HepG2 (cell line): ENCODE results near the gene GRIK1. TPM values are rescaled to one million over a fixed set of nuclear protein-coding genes. Genes with fewer than 3 reads are reported as not detected.

Experiments used
- ATAC-seq: fragments of 200-7000 bp; cut with Tn5 transposase; 3 replicates; pipeline ENCODE4 v1.9.1; 2020; ENCODE audit warnings: mild to moderate bottlenecking, moderate library complexity
- BruUV-seq: library from RNA; stranded (reverse); fragments of 400-500 nt; replicated peaks from 2 replicates; lab custom pipeline; 2021; lab: Mats Ljungman, UMichigan
- CTCF ChIA-PET: fragments of 300-600 bp; formaldehyde crosslinking; extraction: SDS; loops from one replicate; lab custom pipeline; 2021; ENCODE audit warnings: low total read pairs, inconsistent platforms, low intra/inter-chr PET ratio; lab: Yijun Ruan, JAX
- POLR2A ChIA-PET: fragments of 350-600 bp; sonication (Branson Sonifier 250); formaldehyde crosslinking; loops from one replicate; lab custom pipeline; 2020; ENCODE audit warnings: antibody characterized with exemption, inconsistent platforms; lab: Yijun Ruan, JAX
- DNase-seq: peaks from one replicate; pipeline ENCODE4 v3.0.0-alpha.2; 2015; ENCODE audit warnings: low spot score
- FAIRE-seq: peaks from 3 replicates; lab custom pipeline; 2011; peaks lifted over from hg19 to GRCh38; lab: Jason Lieb, UNC
- H2AFZ ChIP-seq: one replicate; pipeline ENCODE4 v1.6.1; 2011; ENCODE audit warnings: low read length, inconsistent platforms
- H3K27ac ChIP-seq: fragments of 300-600 bp; 3 replicates; pipeline ENCODE4 v1.8.0; 2011; ENCODE audit warnings: mixed run types, mild to moderate bottlenecking, mixed read lengths, low read length, inconsistent platforms; ENCODE audit not compliant: insufficient read depth; ENCODE audit errors: extremely low read length
- H3K27me3 ChIP-seq, 2 experiments: fragments of 200-600 bp in 1 of 2; 2 replicates in 1 of 2; 3 replicates in 1 of 2; pipeline versions ENCODE4 v1.6.0 to v1.8.0; 2011; ENCODE audit warnings: low read length in 2 of 2, mild to moderate bottlenecking in 2 of 2, moderate library complexity in 2 of 2, inconsistent platforms in 1 of 2; ENCODE audit not compliant: insufficient read depth in 2 of 2, control insufficient read depth in 1 of 2
- H3K36me3 ChIP-seq, 2 experiments: fragments of 200-600 bp in 1 of 2; replicated peaks in 1 of 2; 2 replicates in 1 of 2; 3 replicates in 1 of 2; pipeline versions ENCODE4 v1.5.1 to v1.8.0; 2011; ENCODE audit warnings: low read length in 2 of 2, inconsistent platforms in 1 of 2; ENCODE audit not compliant: insufficient read depth in 2 of 2, control insufficient read depth in 1 of 2
- H3K4me1 ChIP-seq: 2 replicates; pipeline ENCODE4 v1.5.1; 2012; ENCODE audit warnings: low read length, inconsistent platforms; ENCODE audit not compliant: insufficient read depth
- H3K4me2 ChIP-seq: 2 replicates; pipeline ENCODE4 v1.6.0; 2011; ENCODE audit warnings: low read depth, low read length, inconsistent platforms
- H3K4me3 ChIP-seq, 3 experiments: fragments of 200-600 bp in 1 of 3; sonication (generic), shearing (Covaris generic) in 1 of 3; replicated peaks in 1 of 3; 2 replicates each; pipeline ENCODE4 v1.5.1; 2011 to 2016; ENCODE audit warnings: low read length in 3 of 3, inconsistent platforms in 2 of 3, low read depth in 2 of 3, mild to moderate bottlenecking in 2 of 3, control low read depth in 1 of 3, mixed read lengths in 1 of 3; ENCODE audit not compliant: insufficient read depth in 1 of 3
- H3K79me2 ChIP-seq: one replicate; pipeline ENCODE4 v1.6.1; 2011; ENCODE audit warnings: low read length, inconsistent platforms; ENCODE audit not compliant: insufficient read depth
- H3K9ac ChIP-seq: 2 replicates; pipeline ENCODE4 v1.6.0; 2011; ENCODE audit warnings: mild to moderate bottlenecking, low read depth, low read length, inconsistent platforms; ENCODE audit not compliant: insufficient read depth
- H3K9me3 ChIP-seq: 2 replicates; pipeline ENCODE4 v1.5.1; 2012; ENCODE audit warnings: mild to moderate bottlenecking, low read length
- H4K20me1 ChIP-seq: 2 replicates; pipeline ENCODE4 v1.6.0; 2011; ENCODE audit warnings: inconsistent platforms, mild to moderate bottlenecking, low read length, moderate library complexity; ENCODE audit not compliant: insufficient read depth
- FOXA3 ChIP-seq: IDR thresholded peaks from 2 replicates; pipeline ENCODE4 v1.6.1; 2016; ENCODE audit warnings: missing genetic modification reagents, missing compliant biosample characterization
- KMT2A ChIP-seq: sonication (generic); formaldehyde crosslinking; IDR thresholded peaks from 2 replicates; pipeline ENCODE4 v1.4.0; 2020; ENCODE audit warnings: missing genetic modification reagents
- MLLT10 ChIP-seq: sonication (generic); formaldehyde crosslinking; IDR thresholded peaks from 2 replicates; pipeline ENCODE4 v1.4.0; 2020; ENCODE audit warnings: missing genetic modification reagents
- MTF1 ChIP-seq: sonication (generic); formaldehyde crosslinking; IDR thresholded peaks from 2 replicates; pipeline ENCODE4 v1.5.0; 2020; ENCODE audit warnings: missing genetic modification reagents
- SP4 ChIP-seq: sonication (generic); formaldehyde crosslinking; IDR thresholded peaks from 2 replicates; pipeline ENCODE4 v1.8.1; 2023; ENCODE audit warnings: mild to moderate bottlenecking, missing genetic modification reagents
- SRF ChIP-seq: IDR thresholded peaks from 2 replicates; pipeline ENCODE4 v1.6.1; 2011; ENCODE audit warnings: mild to moderate bottlenecking, low read depth, low read length, moderate library complexity
- TAF1 ChIP-seq: sonication (generic); formaldehyde crosslinking; IDR thresholded peaks from 2 replicates; pipeline ENCODE4 v1.4.0; 2020; ENCODE audit warnings: missing genetic modification reagents
- ZBTB38 ChIP-seq: sonication (generic); formaldehyde crosslinking; IDR thresholded peaks from 2 replicates; pipeline ENCODE4 v1.5.1; 2020; ENCODE audit warnings: mild to moderate bottlenecking, missing genetic modification reagents
- ZMAT3 ChIP-seq: sonication (generic); formaldehyde crosslinking; conservative IDR thresholded peaks from 2 replicates; pipeline ENCODE4 v1.7.0; 2021; ENCODE audit warnings: missing genetic modification reagents
- ZNF101 ChIP-seq: sonication (generic); formaldehyde crosslinking; IDR thresholded peaks from 2 replicates; pipeline ENCODE4 v1.4.0; 2020; ENCODE audit warnings: mild to moderate bottlenecking, low read depth, missing genetic modification reagents, borderline replicate concordance
- ZNF124 ChIP-seq: sonication (generic); formaldehyde crosslinking; IDR thresholded peaks from 2 replicates; pipeline ENCODE4 v1.4.0; 2020; ENCODE audit warnings: missing genetic modification reagents
- ZNF326 ChIP-seq: sonication (generic); formaldehyde crosslinking; IDR thresholded peaks from 2 replicates; pipeline ENCODE4 v1.4.0; 2020; ENCODE audit warnings: missing genetic modification reagents, borderline replicate concordance
- ZNF570 ChIP-seq: sonication (generic); formaldehyde crosslinking; IDR thresholded peaks from 2 replicates; pipeline ENCODE4 v1.4.0; 2020; ENCODE audit warnings: mild to moderate bottlenecking, missing genetic modification reagents, borderline replicate concordance
- ZNF572 ChIP-seq: sonication (generic); formaldehyde crosslinking; IDR thresholded peaks from 2 replicates; pipeline ENCODE4 v1.5.1; 2020; ENCODE audit warnings: mild to moderate bottlenecking, missing genetic modification reagents
- ZNF615 ChIP-seq: sonication (generic); formaldehyde crosslinking; IDR thresholded peaks from 2 replicates; pipeline ENCODE4 v1.5.0; 2020; ENCODE audit warnings: mild to moderate bottlenecking, missing genetic modification reagents, borderline replicate concordance
- ZNF703 ChIP-seq: sonication (generic); formaldehyde crosslinking; IDR thresholded peaks from 2 replicates; pipeline ENCODE4 v1.5.1; 2020; ENCODE audit warnings: missing genetic modification reagents, mild to moderate bottlenecking, moderate library complexity, borderline replicate concordance
- ZNF713 ChIP-seq: sonication (generic); formaldehyde crosslinking; IDR thresholded peaks from 2 replicates; pipeline ENCODE4 v1.4.0; 2020; ENCODE audit warnings: mild to moderate bottlenecking, missing genetic modification reagents
- ZNF749 ChIP-seq: sonication (generic); formaldehyde crosslinking; IDR thresholded peaks from 2 replicates; pipeline ENCODE4 v1.8.0; 2022; ENCODE audit warnings: mild to moderate bottlenecking, missing genetic modification reagents, moderate library complexity, borderline replicate concordance
- ZNF773 ChIP-seq: sonication (generic); formaldehyde crosslinking; IDR thresholded peaks from 2 replicates; pipeline ENCODE4 v1.4.0; 2020; ENCODE audit warnings: missing genetic modification reagents, borderline replicate concordance
- ZXDC ChIP-seq: sonication (generic); formaldehyde crosslinking; IDR thresholded peaks from 2 replicates; pipeline ENCODE4 v1.5.0; 2020; ENCODE audit warnings: mild to moderate bottlenecking, missing genetic modification reagents
- WGBS: methylation state at CpG from one replicate; pipeline ENCODE4 v1.1.6; 2017; ENCODE audit warnings: low lambda C conversion rate; 5-methylcytosine and 5-hydroxymethylcytosine counted together
- in situ Hi-C: cut with HindIII; loops from 2 replicates; pipeline ENCODE4 v1.10.0; 2017; ENCODE audit warnings: low pct_unique_long_range_greater_than_20kb; ENCODE audit not compliant: extremely low pct_ligation_motif_present
- intact Hi-C: fragments of 100-400 bp; cut with micrococcal nuclease; formaldehyde crosslinking; loops from one replicate; pipeline ENCODE4 v1.10.0; 2022; ENCODE audit not compliant: unreplicated experiment
- polyA plus RNA-seq, 8 experiments: library from polyadenylated mRNA; depleted of rRNA in 3 of 8; stranded (reverse) in 7 of 8; unstranded in 1 of 8; fragments of >200 nt; fragmentation: Illumina TruSeq in 4 of 8; extraction: Trizol in 4 of 8; gene quantifications; 2 replicates each; pipeline versions ENCODE4 v1.2.1 to v1.2.3, GENCODE V29; 2011 to 2016; ENCODE audit warnings: low read depth in 4 of 8, missing spikeins in 1 of 8, mixed read lengths in 1 of 8; ENCODE audit not compliant: insufficient read depth in 1 of 8
- total RNA-seq, 5 experiments: library from RNA; depleted of rRNA; stranded (reverse); fragments of >200 nt; fragmentation: Illumina TruSeq; extraction: Trizol; gene quantifications; 2 replicates each; pipeline ENCODE4 v1.2.3, GENCODE V29; 2016; ENCODE audit warnings: low read depth in 1 of 5

Gene GRIK1
- total and polyA plus RNA-seq, 2 of the 13 experiments (the other 11 are each of a cell fraction or from before 2014, with no cell fraction given): not detected

- Histone ChIP-seq H3K79me2 (no peaks in the 10 kb centered on the region), H4K20me1 (no peaks in the 10 kb centered on the region), H2AFZ (no peak overlapping the region), H3K4me2 (no peak overlapping the region), H3K4me1 (peaks cover 6% of the 10 kb centered on the region), H3K36me3 (no peaks in the 10 kb centered on the region), H3K9me3 (no peaks in the 10 kb centered on the region), H3K27me3 (no peaks in the 10 kb centered on the region), H3K27ac (no peak overlapping the region), H3K9ac (no peak overlapping the region), H3K4me3 (no peak overlapping the region)
- ATAC-seq (no peak), DNase-seq (no peak), FAIRE-seq (no peak)
- in situ Hi-C loops: no loop called here
- 5% methylated on average over 1 of the region's 1 CpG for WGBS
- ChIA-PET CTCF (no interaction called here), POLR2A (no interaction called here)
- intact Hi-C loops: no loop called here
- no peak for TF ChIP-seq ZNF773 (CRISPR knock-in tag)
- TF ChIP-seq ZNF124 (CRISPR knock-in tag): no peak
- TF ChIP-seq ZNF572 (CRISPR knock-in tag): no peak
- TF ChIP-seq FOXA3 (CRISPR knock-in tag): no peak
- TF ChIP-seq ZNF326 (CRISPR knock-in tag): no peak
- TF ChIP-seq SRF: no peak
- TF ChIP-seq ZNF615 (CRISPR knock-in tag): no peak
- no peak for TF ChIP-seq TAF1 (CRISPR knock-in tag)
- no peak for TF ChIP-seq ZNF570 (CRISPR knock-in tag)
- no peak for TF ChIP-seq KMT2A (CRISPR knock-in tag)
- no peak for TF ChIP-seq ZXDC (CRISPR knock-in tag)
- TF ChIP-seq ZNF749 (CRISPR knock-in tag): no peak
- no peak for TF ChIP-seq MLLT10 (CRISPR knock-in tag)
- TF ChIP-seq ZNF703 (CRISPR knock-in tag): no peak
- no peak for TF ChIP-seq ZNF713 (CRISPR knock-in tag)
- TF ChIP-seq SP4: no peak
- TF ChIP-seq ZNF101: no peak
- TF ChIP-seq MTF1: no peak
- TF ChIP-seq ZMAT3 (CRISPR knock-in tag): no peak
- TF ChIP-seq ZBTB38 (CRISPR knock-in tag): no peak
- BruUV-seq: no TSS peak
These were observed 209.5 kb downstream of the GRIK1 start for GRCh38 chr21:29730281-29730680.
